ENCODE results near the gene FOXL2NB.

DNA sequence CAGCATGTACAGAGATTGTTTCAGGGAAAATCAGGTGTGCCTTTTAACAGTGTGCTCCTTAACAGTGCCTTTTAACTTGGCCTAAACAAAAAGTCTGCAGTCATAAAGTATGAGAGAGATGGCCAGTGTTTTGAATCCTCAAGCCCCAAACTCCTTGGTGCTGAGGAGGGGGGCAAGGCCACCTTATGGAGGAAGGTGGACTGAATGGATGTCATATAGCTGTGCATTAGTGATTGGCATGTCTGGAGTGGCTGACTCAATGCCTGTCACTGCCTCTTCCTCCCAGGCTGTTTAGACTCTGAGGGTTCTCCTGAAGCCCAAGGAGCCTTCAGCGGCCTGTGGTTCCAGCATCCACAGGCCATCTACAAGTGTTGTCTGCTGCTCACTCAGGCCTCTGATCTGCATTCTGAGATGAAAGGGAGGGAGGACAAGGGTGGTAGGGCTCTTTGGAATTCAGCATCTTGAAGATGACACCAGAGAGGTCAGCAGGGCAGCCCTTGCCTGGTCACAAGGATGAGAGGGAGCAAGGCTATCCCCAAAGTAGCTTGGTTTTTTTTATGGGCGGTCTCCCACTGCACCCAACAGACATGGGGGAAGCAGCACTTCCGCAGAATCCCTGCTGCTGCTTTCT is 1.5 kb downstream of the FOXL2NB start:
- TF ChIP-seq CTCF (conservative IDR thresholded peaks at IDR 0.05; ENCODE audit: low read length) = no peak
- no peak for TF ChIP-seq EZH2phosphoT487 (IDR thresholded peaks at IDR 0.05; ENCODE audit: borderline replicate concordance, low read depth, low read length)

All from OCI-LY7 (cell line).